HG03442 (cell line): ENCODE measurements around the gene SLC6A1.

Experiments used
- ATAC-seq: cut with Tn5 transposase; IDR thresholded peaks from one replicate; pipeline ENCODE4 v1.9.1; 2021; ENCODE audit warnings: mild to moderate bottlenecking, moderate library complexity; ENCODE audit not compliant: unreplicated experiment

SLC6A1 gene

DNA sequence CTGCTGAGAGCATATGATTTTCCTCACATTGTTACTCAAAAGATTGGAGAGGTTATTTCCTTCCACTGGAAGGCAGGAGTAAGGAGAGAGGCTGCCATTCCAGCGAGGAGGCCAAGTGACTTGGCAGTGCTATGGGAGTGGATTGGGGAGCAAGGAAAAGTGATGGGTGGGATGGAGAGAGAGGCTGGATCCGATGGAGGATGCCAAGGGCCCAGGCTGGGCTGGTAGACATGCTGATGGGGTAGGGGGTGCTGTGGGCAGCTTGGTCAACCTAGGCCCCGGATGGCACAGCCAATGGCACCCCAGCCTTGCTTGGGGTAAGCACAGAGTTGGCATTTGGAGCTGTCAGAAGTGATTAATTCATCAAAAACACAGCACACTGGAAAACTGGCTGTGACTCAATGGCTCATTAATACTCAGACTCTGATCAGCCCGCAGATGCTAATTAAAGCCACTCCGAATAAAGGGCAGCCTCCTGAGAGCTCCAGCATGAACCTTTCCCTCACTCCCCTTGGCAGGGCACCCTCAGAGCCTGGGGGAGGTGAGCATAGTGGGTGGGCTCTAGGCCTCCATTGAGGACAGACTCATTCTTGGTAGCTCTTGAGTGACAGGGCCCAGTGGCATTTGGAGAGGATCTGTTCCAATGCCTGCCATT, 22.1 kb upstream of the SLC6A1 start:
- ATAC-seq, result no peak

DNA sequence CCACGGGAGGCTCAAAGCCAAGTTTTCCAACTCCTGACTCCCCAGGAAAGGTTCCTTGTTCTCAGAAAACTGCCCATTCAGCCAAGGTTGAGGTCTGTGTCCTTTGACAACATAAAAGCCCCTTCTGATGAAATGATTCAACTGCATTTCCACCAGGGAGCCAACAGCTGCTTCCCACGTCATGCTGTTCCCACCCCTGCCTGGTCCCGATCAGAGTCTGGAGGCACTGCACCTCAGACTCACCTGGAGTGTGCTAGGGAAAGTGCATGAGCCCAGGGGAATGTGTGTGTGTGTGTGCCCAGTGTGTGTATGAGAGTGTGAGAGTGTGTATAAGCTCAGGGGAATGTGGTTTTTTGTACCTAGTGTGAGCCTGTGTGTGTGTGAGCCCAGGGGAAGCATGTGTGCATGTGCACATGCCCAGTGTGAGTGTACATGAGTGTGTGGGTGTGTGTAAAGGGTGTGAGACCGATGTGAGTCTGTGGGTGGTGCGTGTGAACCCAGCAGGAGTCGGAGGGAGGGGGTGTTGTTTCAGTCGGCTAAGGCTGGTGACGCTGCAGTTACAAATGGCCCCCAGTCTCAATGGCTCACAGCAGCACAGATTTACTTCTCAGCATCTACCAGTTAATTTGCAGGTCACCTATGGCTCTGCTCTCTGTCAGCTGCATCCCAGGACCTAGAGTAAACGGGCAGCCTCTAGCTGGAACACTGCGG, 20.3 kb upstream of the SLC6A1 start:
- ATAC-seq, result no peak

DNA sequence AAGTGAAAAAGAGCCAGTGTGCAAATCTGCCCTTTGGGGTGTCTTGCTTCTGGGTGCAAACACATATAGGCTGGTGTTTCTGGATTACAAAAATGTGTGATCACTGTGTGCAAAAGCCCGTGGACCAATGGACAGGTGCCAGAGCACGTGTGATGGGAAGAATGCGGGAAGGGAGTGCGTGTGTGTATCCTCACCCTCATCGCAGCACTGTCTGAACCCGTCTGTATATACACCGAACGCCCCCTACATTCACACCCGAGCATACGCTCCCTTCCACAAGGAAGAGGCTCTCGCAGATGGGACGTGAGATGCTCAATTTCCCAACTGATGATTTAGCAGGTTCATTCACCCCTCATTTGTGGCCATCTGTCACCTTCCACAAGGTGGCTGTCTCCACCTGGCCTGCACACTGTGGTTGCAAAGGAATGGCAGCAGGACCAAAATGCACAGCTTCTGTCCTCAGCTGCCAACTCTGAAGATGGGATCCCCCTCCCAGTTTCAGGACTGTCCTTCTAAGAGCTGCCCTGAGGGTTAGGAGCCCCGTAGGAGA, 19.4 kb upstream of the SLC6A1 start:
- ATAC-seq, result no peak

DNA sequence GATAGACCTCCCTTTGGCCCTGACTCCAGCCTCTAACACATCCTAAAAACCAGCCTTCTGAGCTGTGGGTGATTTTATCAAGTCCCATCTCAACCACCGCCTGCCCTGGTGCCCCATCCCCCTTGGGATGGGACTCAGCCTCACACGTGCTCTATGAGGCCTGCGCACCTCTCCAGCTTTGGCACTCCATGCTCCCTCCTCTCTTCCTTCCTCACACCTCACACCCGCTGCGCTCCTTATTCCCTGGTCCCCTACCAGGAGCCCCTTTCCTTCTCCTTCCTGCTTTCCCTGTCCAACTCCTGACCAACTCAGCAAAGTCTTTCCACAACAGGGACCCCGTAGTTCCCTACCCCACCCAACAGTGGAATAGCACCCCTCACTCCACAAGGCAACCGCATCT, 18.4 kb upstream of the SLC6A1 start:
- ATAC-seq, result no peak

DNA sequence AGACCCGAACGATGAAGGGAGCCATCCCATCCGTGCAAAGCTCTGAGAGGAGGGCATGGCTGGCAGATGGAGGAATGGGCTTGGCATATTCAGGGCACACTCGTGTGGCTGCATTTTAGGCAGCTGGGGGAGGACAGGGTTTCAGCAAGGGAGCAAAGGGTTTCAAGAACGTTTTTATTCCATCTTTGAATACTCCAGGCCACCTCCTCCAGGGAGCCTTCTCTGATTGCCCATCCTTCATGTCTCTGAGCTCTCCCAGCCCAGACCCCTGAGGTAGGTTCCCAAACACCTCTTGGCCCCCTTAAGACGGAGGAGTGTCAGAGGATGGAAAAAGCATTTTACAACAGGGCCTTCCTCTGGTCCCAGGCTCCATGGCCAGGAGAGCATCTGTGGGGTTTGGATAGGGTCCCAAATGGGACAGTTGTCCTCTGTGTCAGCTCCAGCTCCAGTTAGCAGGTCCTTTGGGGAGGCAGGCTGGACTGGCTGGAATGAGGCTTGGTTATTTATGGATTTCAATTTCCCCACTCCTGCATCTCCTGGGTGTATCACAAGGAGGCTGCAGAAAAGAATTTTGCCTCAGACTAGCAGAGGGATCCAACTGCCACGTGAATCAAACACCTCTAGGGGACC, 17.7 kb upstream of the SLC6A1 start:
- no peak for ATAC-seq

DNA sequence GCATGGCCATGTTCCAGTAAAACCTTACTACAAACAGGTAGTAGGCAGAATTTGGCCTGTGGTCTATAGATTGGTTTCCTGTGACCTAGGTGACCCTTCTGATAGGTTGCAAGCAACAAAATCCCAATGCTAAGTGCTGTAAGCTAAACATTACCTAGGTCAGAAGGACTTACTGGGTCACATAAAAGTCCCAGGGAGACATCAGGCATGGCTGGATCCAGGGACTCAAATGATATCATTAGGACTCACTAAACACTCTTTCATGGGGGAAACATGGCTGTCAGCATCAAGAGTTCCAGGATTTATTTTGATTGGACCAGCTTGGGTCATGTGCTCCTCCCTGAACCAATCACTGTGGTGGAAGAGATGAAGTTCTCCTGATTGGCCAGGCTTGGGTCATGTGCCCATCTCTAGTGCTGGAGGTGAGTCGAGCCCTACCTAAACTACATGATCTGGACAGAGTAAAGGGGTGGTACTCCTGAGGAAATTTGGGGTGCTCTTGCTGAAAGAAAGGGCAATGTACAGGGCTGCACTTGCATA, 16.8 kb upstream of the SLC6A1 start:
- ATAC-seq, result no peak

DNA sequence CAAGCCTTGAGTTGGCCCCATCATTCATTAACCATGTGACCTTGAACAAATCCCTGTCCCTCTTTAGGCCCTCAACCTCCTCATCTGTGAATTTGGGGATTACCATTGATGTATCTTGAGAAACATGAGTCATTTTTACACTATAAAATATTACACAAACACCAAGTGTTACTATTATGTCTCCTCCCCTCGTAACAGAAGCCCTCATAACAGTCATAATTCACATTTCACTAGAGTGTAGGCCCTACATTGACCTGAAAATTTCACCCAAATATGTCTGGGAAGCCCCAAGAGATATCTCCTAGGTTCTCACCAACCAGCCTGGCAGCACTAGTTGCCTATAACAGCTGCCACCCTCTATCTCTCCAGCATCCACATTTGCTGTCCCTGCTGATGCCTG, 15.8 kb upstream of the SLC6A1 start:
- no peak for ATAC-seq

DNA sequence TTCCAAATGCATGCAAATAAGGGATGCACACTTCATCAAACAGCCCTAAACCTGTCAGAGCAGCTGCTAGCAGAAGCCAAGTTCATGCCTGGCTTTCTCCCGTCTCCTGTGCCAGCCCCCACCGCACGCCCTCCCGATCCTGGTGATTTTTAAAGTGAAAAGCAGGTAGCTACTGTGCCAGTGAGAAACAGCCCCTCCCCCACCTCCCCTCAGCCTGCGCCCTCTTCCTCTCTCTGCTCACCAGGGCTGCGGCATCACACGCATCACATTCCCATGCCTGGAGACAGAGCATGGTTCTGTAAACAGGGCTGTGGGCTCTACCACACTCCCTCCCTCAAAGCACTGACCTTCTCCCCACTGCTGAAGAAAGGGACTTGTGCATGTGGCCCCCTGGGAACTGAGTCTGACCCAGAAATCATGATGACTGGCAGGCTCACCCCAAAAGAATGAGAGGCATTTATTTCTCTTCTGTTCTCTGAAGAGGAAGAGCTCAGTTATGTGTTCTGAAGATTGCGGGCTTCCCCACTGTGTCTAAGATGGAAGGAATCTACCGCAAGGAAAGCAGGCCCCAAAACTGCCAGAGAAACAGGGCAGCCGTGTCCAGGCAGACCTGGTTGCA, 14.5 kb upstream of the SLC6A1 start:
- no peak for ATAC-seq

DNA sequence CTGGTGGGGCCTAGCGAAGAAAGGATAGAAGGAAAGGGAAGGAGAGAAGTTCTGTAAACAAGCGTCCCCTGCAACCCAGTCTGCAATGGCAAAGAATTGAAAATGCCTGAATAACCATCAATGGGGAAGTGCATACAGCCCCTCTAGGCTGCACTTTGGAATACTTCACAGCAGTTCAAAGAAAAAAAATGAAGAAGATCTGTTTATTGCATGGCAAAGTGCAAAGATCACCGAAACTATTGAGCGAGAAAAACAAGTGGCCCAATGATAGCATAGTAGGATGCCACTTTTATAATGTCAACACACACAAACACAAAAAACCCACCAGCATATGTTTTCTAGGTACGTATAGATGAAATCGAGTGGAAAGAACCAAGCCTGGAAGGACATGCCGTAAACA, 13.6 kb upstream of the SLC6A1 start:
- ATAC-seq, result no peak

DNA sequence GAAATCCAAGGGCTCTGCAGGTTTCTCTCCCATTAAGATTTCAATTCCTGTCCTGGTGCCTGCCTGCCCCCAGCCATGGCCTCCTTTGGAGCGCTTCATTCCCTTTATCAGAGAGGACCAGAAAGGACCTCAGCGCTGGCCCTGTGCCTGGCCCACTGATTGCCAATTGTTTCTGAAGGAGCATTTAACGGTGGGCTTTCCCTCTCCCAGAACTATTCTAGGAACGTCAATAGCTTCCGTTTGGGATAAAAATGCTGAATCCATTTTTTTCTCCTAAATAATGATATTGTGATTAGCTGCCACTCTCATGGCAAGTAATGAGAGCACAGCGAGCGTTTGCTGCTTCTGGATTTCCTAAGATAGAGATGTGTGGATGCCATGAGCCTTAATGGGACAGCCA, 12.2 kb upstream of the SLC6A1 start:
- no peak for ATAC-seq

DNA sequence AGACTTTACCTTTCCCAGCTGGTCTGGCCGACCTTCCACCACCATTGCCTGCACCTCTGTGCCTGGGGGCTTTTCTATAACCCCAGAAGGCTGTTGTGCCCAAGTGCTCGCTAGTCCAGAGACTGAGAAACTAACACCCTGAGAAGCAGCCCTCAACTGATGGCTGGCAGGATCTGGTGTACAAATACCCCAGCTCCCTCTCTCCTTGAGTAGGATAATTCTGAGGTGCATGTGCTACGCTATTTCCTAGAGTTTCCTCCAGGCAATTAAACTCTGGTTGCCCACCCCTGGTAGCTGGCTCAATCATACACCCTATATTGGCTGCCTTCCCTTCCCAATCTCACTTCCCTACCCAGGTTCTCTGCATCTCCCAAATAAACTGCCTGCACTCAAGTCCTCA, 11.5 kb upstream of the SLC6A1 start:
- no peak for ATAC-seq

DNA sequence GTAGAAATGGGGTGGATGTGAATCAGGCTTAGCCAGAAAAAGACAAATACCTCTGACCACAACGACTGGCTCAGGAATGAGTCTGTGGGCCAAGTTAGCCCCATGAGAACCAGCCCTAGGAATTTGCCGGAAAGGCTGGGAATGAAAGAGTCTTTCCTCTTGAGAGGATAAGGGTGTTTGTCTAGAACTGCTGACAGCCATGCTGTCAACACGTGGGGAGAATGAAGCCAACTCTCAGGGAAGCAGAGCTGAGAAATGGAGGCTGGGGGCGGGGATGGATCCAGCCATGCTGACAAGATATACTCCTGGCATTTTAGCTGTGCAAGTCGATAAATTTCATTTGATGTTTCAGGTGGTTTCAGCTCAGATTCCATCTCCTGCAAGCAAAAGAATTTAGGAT, 10.6 kb upstream of the SLC6A1 start:
- no peak for ATAC-seq

DNA sequence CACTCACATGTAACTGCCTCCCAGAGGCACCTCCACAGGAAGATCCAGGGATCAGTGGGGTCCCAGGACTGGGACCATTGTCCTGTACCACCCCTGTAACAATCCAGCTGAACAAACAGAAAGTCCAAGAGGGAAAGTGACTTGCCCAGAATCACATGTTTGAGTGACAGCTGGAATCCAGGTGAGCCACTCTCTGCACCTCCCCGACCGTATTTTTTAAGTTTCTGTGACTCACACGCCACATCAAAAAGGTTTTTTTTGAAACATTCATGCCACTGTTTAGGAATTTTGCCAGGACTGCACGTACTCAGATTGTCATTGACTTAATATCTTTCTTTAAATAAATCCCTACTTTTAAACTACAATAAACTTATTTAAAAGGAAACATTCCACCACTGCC, 9.8 kb upstream of the SLC6A1 start:
- no peak for ATAC-seq

DNA sequence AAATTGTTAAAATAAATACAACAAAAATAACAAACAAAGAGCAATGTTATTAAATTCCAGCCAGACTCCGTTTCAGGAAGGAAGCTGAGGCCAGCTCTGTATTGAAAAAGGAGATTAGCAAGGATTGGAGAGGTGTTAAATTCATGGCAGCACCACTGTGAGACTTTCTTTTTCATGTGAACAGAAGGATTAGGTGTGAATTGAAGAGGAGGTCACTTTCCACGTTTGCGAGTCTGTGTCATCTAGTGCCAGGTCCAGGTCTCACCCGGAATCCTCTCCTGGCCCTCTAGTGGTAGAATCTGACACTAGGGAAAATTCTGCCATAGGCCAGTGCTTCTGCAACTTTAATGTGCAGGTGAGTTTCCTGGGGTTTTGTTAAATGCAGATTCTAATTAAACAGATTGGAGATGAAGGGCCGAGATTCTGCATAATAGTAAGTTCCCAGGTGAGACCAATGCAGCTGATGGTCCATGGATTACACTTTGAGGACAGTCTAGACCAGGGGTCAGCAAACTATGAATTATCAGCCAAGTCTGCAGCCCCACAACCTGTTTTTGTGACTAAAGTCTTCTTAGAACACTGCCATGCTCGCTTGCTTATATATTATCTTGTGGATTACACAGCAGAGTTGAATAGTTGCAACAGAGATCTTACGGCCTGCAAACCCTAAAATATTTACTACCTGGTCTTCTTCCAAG, 9.2 kb upstream of the SLC6A1 start:
- peak; percentile 42 for ATAC-seq

DNA sequence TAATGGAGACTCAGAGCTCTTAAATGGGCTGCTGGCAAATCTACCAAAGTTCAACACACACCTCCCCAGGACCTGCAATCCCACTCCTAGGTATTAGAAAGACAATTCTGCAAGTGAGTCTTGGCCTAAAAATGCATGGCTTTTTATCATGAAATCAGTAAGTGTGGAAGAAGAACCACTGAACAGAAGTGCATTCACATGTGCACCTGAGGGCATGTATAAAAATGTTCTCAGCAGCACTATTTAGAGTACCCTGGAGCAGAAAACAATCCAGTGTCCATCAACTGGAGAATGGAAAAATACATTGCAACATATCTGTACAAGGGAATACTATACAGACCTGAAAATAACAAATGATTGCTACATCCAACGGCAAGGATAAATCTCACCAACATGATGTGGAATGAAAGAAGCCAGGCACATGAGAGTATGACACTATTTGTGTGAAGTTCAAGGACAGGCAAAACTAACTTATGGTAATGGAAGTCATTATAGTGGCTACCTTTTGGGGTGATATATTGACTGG, 8.1 kb upstream of the SLC6A1 start:
- ATAC-seq, result no peak

DNA sequence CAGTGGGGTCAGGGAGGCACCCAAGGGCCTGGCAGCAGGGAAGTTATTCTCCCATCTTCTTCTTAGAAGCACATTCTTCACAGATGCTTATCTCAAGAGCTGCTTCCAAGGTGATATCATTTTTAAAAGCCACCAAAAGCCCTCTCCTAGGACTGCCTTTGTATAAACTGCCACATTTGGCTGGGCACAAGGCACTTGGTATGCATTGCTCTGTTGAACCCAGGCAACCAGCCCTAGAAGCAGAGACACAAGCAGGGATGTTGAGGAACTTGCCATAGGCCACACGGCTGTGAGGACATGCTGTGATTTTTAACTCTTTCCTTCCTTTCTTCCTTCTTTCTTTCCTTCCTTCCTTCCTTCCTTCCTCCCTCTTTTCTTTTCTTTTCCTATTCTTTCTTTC, 7.4 kb upstream of the SLC6A1 start:
- no peak for ATAC-seq

DNA sequence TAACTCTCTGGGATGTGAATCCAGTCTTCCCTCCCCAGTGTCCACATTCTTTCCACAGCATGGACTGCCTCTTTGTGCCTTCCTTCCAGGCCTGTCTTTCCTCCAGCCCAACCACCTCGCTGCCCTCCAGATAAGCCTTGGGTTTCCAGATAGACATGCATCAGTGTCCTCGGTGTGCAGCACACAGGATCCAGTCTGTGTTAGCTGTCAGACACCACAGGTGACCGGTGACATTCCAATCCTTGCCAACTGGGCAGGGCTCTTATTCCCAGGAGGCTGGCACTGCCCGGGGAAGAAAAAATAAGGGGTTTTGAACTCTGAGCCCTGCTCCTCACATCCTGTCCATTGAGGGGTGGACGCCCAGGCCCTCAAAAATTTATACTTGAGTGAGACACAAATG, 6.0 kb upstream of the SLC6A1 start:
- ATAC-seq, result no peak

DNA sequence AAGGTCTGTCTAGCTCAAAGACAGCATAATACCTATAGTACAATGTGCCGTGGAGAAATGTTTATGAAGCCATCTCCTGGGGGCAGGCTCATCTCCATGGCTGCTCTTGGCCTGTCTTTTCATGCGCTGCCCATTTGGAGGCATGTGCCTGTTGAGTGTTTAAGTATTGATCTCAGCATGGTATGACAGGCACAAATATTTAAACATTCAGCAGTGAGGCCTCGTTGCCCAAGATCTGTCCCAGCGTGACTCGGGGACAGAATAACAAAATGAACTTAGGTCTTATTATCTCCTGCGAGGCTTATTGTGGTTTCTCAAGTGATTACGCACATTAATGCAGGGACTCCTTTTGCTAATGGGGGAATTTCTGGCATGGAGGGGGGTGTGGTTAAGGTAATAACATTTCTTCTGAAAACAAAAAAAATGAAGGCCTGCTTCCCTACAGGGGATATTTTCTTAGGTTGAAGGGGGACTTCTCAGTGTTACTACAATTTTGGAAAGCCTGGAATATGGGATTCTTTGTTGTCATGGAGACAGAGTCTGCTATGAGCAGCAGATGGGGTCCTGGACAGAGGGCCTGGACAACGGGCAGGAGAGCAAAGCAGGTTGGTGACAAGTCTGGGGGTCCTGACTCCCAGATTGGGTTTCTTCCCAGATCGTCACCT, 4.4 kb upstream of the SLC6A1 start:
- ATAC-seq, result no peak

DNA sequence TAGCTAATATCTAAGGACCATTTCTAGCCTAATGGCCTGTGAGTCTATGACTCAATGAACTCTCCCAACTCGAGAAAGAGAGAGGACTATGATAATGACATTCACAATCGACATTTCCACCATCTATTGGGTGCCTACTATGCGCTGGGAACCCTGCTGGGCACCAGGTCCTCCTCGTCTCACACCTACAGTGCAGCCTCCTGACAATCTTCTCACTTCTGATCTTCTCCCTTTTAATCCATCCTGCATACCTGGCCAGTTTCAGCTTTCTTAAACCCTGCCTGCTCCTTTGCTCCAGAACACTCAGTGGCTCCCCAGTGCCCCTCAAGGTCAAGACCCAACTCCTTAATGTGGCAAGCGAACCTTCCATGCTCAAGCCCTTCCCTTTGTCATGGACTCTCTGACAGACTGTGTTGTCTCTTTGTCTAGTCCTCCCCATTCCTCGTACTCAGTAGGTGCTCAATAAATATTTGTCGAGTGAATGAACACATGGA, 3.5 kb upstream of the SLC6A1 start:
- ATAC-seq, result no peak
